OCI-LY7 (cell line): ENCODE data around the gene KCTD18. TPM values are rescaled to one million over a fixed set of nuclear protein-coding genes. Genes with fewer than 3 reads are reported as not detected.

Experiments
- BruUV-seq: library from RNA; stranded (reverse); fragments of 400-500 nt; replicated peaks from 2 replicates; lab custom pipeline; 2021; lab: Mats Ljungman, UMichigan
- CTCF ChIA-PET: fragments of 300-600 bp; sonication (Branson Sonifier 250); formaldehyde crosslinking; loops from one replicate; lab custom pipeline; 2022; ENCODE audit warnings: antibody characterized with exemption; ENCODE audit not compliant: unreplicated experiment; lab: Charles Lee
- POLR2A ChIA-PET: fragments of 300-600 bp; sonication (Branson Sonifier 250); formaldehyde crosslinking; loops from one replicate; lab custom pipeline; 2022; ENCODE audit warnings: antibody characterized with exemption; lab: Charles Lee
- DNase-seq: peaks from one replicate; pipeline ENCODE4 v3.0.0-alpha.2; 2015; ENCODE audit warnings: low spot score
- H2AFZ ChIP-seq: fragments of 200-600 bp; sonication (generic), shearing (Covaris generic); 2 replicates; pipeline ENCODE4 v1.6.1; 2014; ENCODE audit warnings: mild to moderate bottlenecking, antibody characterized with exemption, low read length, moderate library complexity
- H3K27ac ChIP-seq: fragments of 200-600 bp; sonication (generic); 2 replicates; pipeline ENCODE4 v1.5.1; 2014; ENCODE audit warnings: mixed run types, low read depth, mild to moderate bottlenecking, moderate library complexity, low read length, inconsistent platforms; ENCODE audit not compliant: poor library complexity, severe bottlenecking
- H3K36me3 ChIP-seq: fragments of 200-600 bp; sonication (generic); 2 replicates; pipeline ENCODE4 v1.6.1; 2014; ENCODE audit warnings: mild to moderate bottlenecking, antibody characterized with exemption, low read length, moderate library complexity, mixed read lengths; ENCODE audit not compliant: insufficient read depth
- H3K4me1 ChIP-seq: fragments of 200-600 bp; sonication (generic); 2 replicates; pipeline ENCODE4 v1.5.1; 2014; ENCODE audit warnings: mild to moderate bottlenecking, low read length; ENCODE audit not compliant: insufficient read depth, poor library complexity, severe bottlenecking
- H3K4me2 ChIP-seq: fragments of 200-600 bp; sonication (generic); 2 replicates; pipeline ENCODE4 v1.6.1; 2014; ENCODE audit warnings: mild to moderate bottlenecking, low read length
- H3K4me3 ChIP-seq: fragments of 200-600 bp; sonication (generic); 2 replicates; pipeline ENCODE4 v1.5.1; 2014; ENCODE audit warnings: mild to moderate bottlenecking, low read depth, low read length; ENCODE audit not compliant: poor library complexity, severe bottlenecking
- H3K79me2 ChIP-seq: fragments of 200-600 bp; sonication (generic); 2 replicates; pipeline ENCODE4 v1.6.1; 2016; ENCODE audit warnings: low read depth, mild to moderate bottlenecking, low read length, moderate library complexity, mixed read lengths; ENCODE audit not compliant: insufficient read depth
- H3K9me2 ChIP-seq: fragments of 200-600 bp; sonication (generic); 2 replicates; pipeline ENCODE4 v1.6.1; 2016; ENCODE audit warnings: mild to moderate bottlenecking, low read length, mixed read lengths; ENCODE audit not compliant: insufficient read depth
- H3K9me3 ChIP-seq: fragments of 200-600 bp; sonication (generic); 2 replicates; pipeline ENCODE4 v1.6.1; 2014; ENCODE audit warnings: mild to moderate bottlenecking, mixed run types, low read length, mixed read lengths
- H4K20me1 ChIP-seq: fragments of 200-600 bp; sonication (generic); 2 replicates; pipeline ENCODE4 v1.6.1; 2014; ENCODE audit warnings: mild to moderate bottlenecking, antibody characterized with exemption, low read length, moderate library complexity, mixed read lengths; ENCODE audit not compliant: insufficient read depth
- CTCF ChIP-seq: fragments of 200-600 bp; sonication (generic); conservative IDR thresholded peaks from 2 replicates; pipeline ENCODE4 v1.5.1; 2014; ENCODE audit warnings: mild to moderate bottlenecking, antibody characterized with exemption, low read length, moderate library complexity, mixed read lengths
- EZH2phosphoT487 ChIP-seq: fragments of 200-600 bp; sonication (generic); IDR thresholded peaks from 2 replicates; pipeline ENCODE4 v1.6.1; 2018; ENCODE audit warnings: low read depth, borderline replicate concordance, mild to moderate bottlenecking, mixed run types, antibody characterized with exemption, low read length, moderate library complexity, mixed read lengths
- intact Hi-C: fragments of 100-400 bp; cut with micrococcal nuclease; formaldehyde crosslinking; loops from one replicate; pipeline ENCODE4 v1.10.0; 2022; ENCODE audit not compliant: unreplicated experiment
- total RNA-seq, 2 experiments: library from RNA; depleted of rRNA in 1 of 2; stranded (reverse); fragments of >200 nt in 1 of 2; shearing (Covaris generic) in 1 of 2; gene quantifications; 2 replicates each; pipeline ENCODE4 v1.2.3, GENCODE V29; 2014 to 2022

KCTD18 gene
- total RNA-seq, 2 experiments from 2014 or later, result 10.9 to 16.2 TPM

- H2AFZ ChIP-seq, result no peak overlapping the region
- ChIA-PET POLR2A (interaction anchor here (0.6 to 1.5 kb wide), 3 partner anchors 9 to 24 kb away, joined by 3 to 4 read pairs (median 3); no protein-coding TSS in a partner anchor), CTCF (no interaction called here)
- no peaks in the 10 kb centered on the region for H3K9me2 ChIP-seq
- H3K79me2 ChIP-seq, result peaks cover 20% of the 10 kb centered on the region; the same call in 1 of the 2 replicates
- peaks cover 15% of the 10 kb centered on the region for H3K9me3 ChIP-seq
- H3K4me2 ChIP-seq, result no peak overlapping the region
- peaks cover 98% of the 10 kb centered on the region for H3K36me3 ChIP-seq
- H3K4me1 ChIP-seq, result no peaks in the 10 kb centered on the region
- H4K20me1 ChIP-seq, result no peaks in the 10 kb centered on the region
- no peak for DNase-seq
- intact Hi-C loops, result no loop called here
- H3K4me3 ChIP-seq, result no peak overlapping the region
- TF ChIP-seq CTCF, result no peak
- TF ChIP-seq EZH2phosphoT487, result no peak
- H3K27ac ChIP-seq, result no peak overlapping the region
- no TSS peak for BruUV-seq
These were observed 28.3 kb upstream of the KCTD18 start for GRCh38 chr2:200538139-200538538.

GRCh38 chr2:200534572-200534971 is 24.7 kb upstream of the KCTD18 start:
- TF ChIP-seq CTCF (no peak), EZH2phosphoT487 (no peak)
- peaks cover 56% of the 10 kb centered on the region; the same call in 1 of the 2 replicates for H3K79me2 ChIP-seq
- no peak for DNase-seq
- H3K4me2 ChIP-seq, result no peak overlapping the region
- POLR2A ChIA-PET, result interaction anchor here (0.7 to 3.0 kb wide), 10 partner anchors 8 to 342 kb away, joined by 3 to 20 read pairs (median 4); partner anchors contain the start of gene SGO2
- peaks cover 8% of the 10 kb centered on the region for H3K4me1 ChIP-seq
- peaks cover 97% of the 10 kb centered on the region for H3K36me3 ChIP-seq
- intact Hi-C loops, result no loop called here
- no peak overlapping the region for H3K27ac ChIP-seq
- H2AFZ ChIP-seq, result no peak overlapping the region
- no peaks in the 10 kb centered on the region for H4K20me1 ChIP-seq
- BruUV-seq, result no TSS peak
- CTCF ChIA-PET, result no interaction called here
- no peaks in the 10 kb centered on the region for H3K9me2 ChIP-seq
- H3K9me3 ChIP-seq, result peaks cover 2% of the 10 kb centered on the region
- H3K4me3 ChIP-seq, result no peak overlapping the region

GRCh38 chr2:200533754-200534153 is 23.9 kb upstream of the KCTD18 start:
- no peaks in the 10 kb centered on the region for H4K20me1 ChIP-seq
- H3K4me2 ChIP-seq, result no peak overlapping the region
- no peaks in the 10 kb centered on the region for H3K9me3 ChIP-seq
- H3K9me2 ChIP-seq, result no peaks in the 10 kb centered on the region
- no TSS peak for BruUV-seq
- DNase-seq, result no peak
- ChIA-PET CTCF (no interaction called here), POLR2A (interaction anchor here (1.2 to 3.0 kb wide), 3 partner anchors 7 to 18 kb away, joined by 5 to 20 read pairs (median 7); partner anchors contain the start of gene SGO2)
- no peak overlapping the region for H3K4me3 ChIP-seq
- H3K27ac ChIP-seq, result no peak overlapping the region
- peaks cover 10% of the 10 kb centered on the region for H3K4me1 ChIP-seq
- TF ChIP-seq EZH2phosphoT487, result no peak
- TF ChIP-seq CTCF, result no peak
- peaks cover 95% of the 10 kb centered on the region for H3K36me3 ChIP-seq
- H2AFZ ChIP-seq, result no peak overlapping the region
- intact Hi-C loops, result no loop called here
- peaks cover 64% of the 10 kb centered on the region for H3K79me2 ChIP-seq
